Stomach (tissue), 9 donors: ENCODE data around the gene PI4KB. TPM values are rescaled to one million over a fixed set of nuclear protein-coding genes. Genes with fewer than 3 reads are reported as not detected.

Source experiments
- DNase-seq, 2 donors: peaks; one replicate each; pipeline versions ENCODE4 v3.0.0 to v3.0.0-alpha.2; 2013 to 2019
- H3K27ac ChIP-seq, 5 donors: fragments of 200-600 bp in 4 of 5; sonication (generic) in 4 of 5; one replicate each; pipeline ENCODE4 v1.5.1; 2013 to 2019; ENCODE audit warnings: mild to moderate bottlenecking in 1 of 5, moderate library complexity in 1 of 5
- H3K27me3 ChIP-seq, 3 donors: fragments of 200-600 bp; sonication (generic); one replicate each; pipeline ENCODE4 v1.5.1; 2017 to 2019; ENCODE audit warnings: mixed run types in 1 of 3
- H3K36me3 ChIP-seq, 4 donors: fragments of 200-600 bp; sonication (generic); 1 replicate in 3 of 4; 2 replicates in 1 of 4; pipeline ENCODE4 v1.5.1; 2016 to 2019
- H3K4me1 ChIP-seq, 4 donors: fragments of 200-600 bp; sonication (generic); one replicate each; pipeline ENCODE4 v1.5.1; 2016 to 2019
- H3K4me3 ChIP-seq, 4 donors: fragments of 200-600 bp; sonication (generic) in 3 of 4; one replicate each; pipeline ENCODE4 v1.5.1; 2016 to 2019; ENCODE audit warnings: mild to moderate bottlenecking in 1 of 4
- H3K9me3 ChIP-seq, 4 donors: fragments of 200-600 bp; sonication (generic); one replicate each; pipeline ENCODE4 v1.5.1; 2016 to 2019
- CTCF ChIP-seq, 7 experiments: fragments of 450-650 bp in 4 of 7; fragments of 200-600 bp in 3 of 7; sonication (generic) in 3 of 7; IDR thresholded peaks; one replicate each; pipeline ENCODE4 v1.5.1; 2016 to 2019; ENCODE audit warnings: antibody characterized with exemption in 7 of 7, control low read depth in 2 of 7, mild to moderate bottlenecking in 1 of 7
- EP300 ChIP-seq: sonication (generic); formaldehyde crosslinking; IDR thresholded peaks from one replicate; pipeline ENCODE4 v1.6.1; 2017; ENCODE audit warnings: antibody characterized with exemption
- POLR2A ChIP-seq, 4 donors: fragments of 450-650 bp; IDR thresholded peaks; one replicate each; pipeline ENCODE4 v1.6.1; 2016; ENCODE audit warnings: antibody characterized with exemption in 4 of 4, control low read depth in 2 of 4, mild to moderate bottlenecking in 1 of 4, moderate library complexity in 1 of 4
- POLR2AphosphoS5 ChIP-seq, 3 donors: sonication (generic); formaldehyde crosslinking; IDR thresholded peaks; one replicate each; pipeline ENCODE4 v1.6.1; 2016; ENCODE audit warnings: antibody characterized with exemption in 3 of 3
- WGBS, 5 donors: extraction: QIAGEN DNeasy Blood & Tissue Kit in 3 of 5; methylation state at CpG; one replicate each; pipeline versions ENCODE4 v1.1.5 to v1.1.7; 2013 to 2018; 5-methylcytosine and 5-hydroxymethylcytosine counted together
- intact Hi-C: fragments of 100-400 bp; cut with DNase I; formaldehyde crosslinking; loops from one replicate; pipeline ENCODE4 v1.15.1; 2023; ENCODE audit warnings: low total_unique reads
- polyA plus RNA-seq, 3 donors: library from polyadenylated mRNA; stranded (reverse); fragments of 200-250 nt; gene quantifications; one replicate each; pipeline ENCODE4 v1.2.3, GENCODE V29; 2013
- total RNA-seq, 5 donors: library from RNA; depleted of rRNA; stranded (reverse); fragments of >200 nt; gene quantifications; one replicate each; pipeline versions ENCODE4 v1.1.0 to v1.2.3, GENCODE V29; 2014 to 2016
- donor health status: healthy with polysubstance abuse.
- donor health status: Bipolar disorder and iron deficiency.
- donor health status: healthy.

Gene PI4KB
- total and polyA plus RNA-seq, 8 donors = 24.1 to 187 (median 45.3) TPM

GRCh38 chr1:151327903-151328674, 873 bp upstream of the PI4KB start:
- Histone ChIP-seq H3K4me3 (peak overlapping the region; percentile 66 to 88 (median 86)), H3K9me3 (no peaks in the 10 kb centered on the region), H3K27ac (peak overlapping the region; percentile 83 to 98 (median 94)), H3K27me3 (no peaks in the 10 kb centered on the region), H3K36me3 (peaks cover 7 to 27% (median 26%) of the 10 kb centered on the region in 4 donors), H3K4me1 (peaks cover 21 to 48% (median 39%) of the 10 kb centered on the region in 4 donors)
- intact Hi-C loops = no loop called here
- 12 to 16% (median 15%) methylated on average over 33 to 34 of the region's 34 CpGs for whole genome bisulfite sequencing, 5 donors
- DNase-seq = no peak
- TF ChIP-seq EP300 (no peak), POLR2A (IDR thresholded peaks at IDR 0.05) (no peak), CTCF (IDR thresholded peaks at IDR 0.05) (no peak), POLR2AphosphoS5 (IDR thresholded peaks at IDR 0.05) (no peak)

- whole genome bisulfite sequencing, 5 donors = 1% methylated on average over 12 of the region's 12 CpGs
- Histone ChIP-seq H3K4me3 (peak overlapping the region; percentile 66 to 88 (median 86)), H3K36me3 (peaks cover 17 to 41% (median 39%) of the 10 kb centered on the region in 4 donors), H3K27me3 (no peaks in the 10 kb centered on the region), H3K9me3 (no peaks in the 10 kb centered on the region), H3K27ac (peak overlapping the region; percentile 83 to 98 (median 94)), H3K4me1 (peaks cover 21 to 58% (median 44%) of the 10 kb centered on the region in 4 donors)
- intact Hi-C loops = no loop called here
- peak; percentile 38 to 82 for DNase-seq
- no peak for TF ChIP-seq POLR2AphosphoS5 (IDR thresholded peaks at IDR 0.05)
- no peak for TF ChIP-seq CTCF (IDR thresholded peaks at IDR 0.05)
- TF ChIP-seq EP300 = no peak
- TF ChIP-seq POLR2A (IDR thresholded peaks at IDR 0.05) = no peak
Measured at GRCh38 chr1:151326619-151327222, 495 bp downstream of the PI4KB start.

- H3K9me3 ChIP-seq = no peaks in the 10 kb centered on the region
- H3K36me3 ChIP-seq = peaks cover 21 to 50% (median 46%) of the 10 kb centered on the region in 4 donors
- TF ChIP-seq EP300 (no peak), POLR2A (IDR thresholded peaks at IDR 0.05) (no peak), POLR2AphosphoS5 (IDR thresholded peaks at IDR 0.05) (no peak), CTCF (IDR thresholded peaks at IDR 0.05) (no peak)
- intact Hi-C loops = no loop called here
- DNase-seq = no peak
- H3K4me1 ChIP-seq = peaks cover 21 to 61% (median 46%) of the 10 kb centered on the region in 4 donors
- no peaks in the 10 kb centered on the region for H3K27me3 ChIP-seq
- peak overlapping the region; percentile 66 to 88 (median 86) for H3K4me3 ChIP-seq
- WGBS, 5 donors = 17 to 27% (median 21%) methylated on average over 5 of the region's 5 CpGs
- peak overlapping the region in 4 of 5 donors; percentile 93 to 98 (median 95) for H3K27ac ChIP-seq
Measured at GRCh38 chr1:151325646-151326429, 1.4 kb downstream of the PI4KB start.

GRCh38 chr1:151325231-151325630, 2.0 kb downstream of the PI4KB start:
- H3K27ac ChIP-seq = peak overlapping the region in 1 of 5 donors; percentile 98
- intact Hi-C loops = no loop called here
- H3K27me3 ChIP-seq = no peaks in the 10 kb centered on the region

More at GRCh38 chr1:151325231-151325630, 2.0 kb downstream of the PI4KB start:
- peaks cover 21 to 56% (median 52%) of the 10 kb centered on the region in 4 donors for H3K36me3 ChIP-seq
- peaks cover 21 to 67% (median 48%) of the 10 kb centered on the region in 4 donors for H3K4me1 ChIP-seq
- DNase-seq = no peak
- 79 to 86% (median 81%) methylated on average over 7 of the region's 7 CpGs for WGBS, 5 donors
- peak overlapping the region in 2 of 4 donors; percentile 87 to 88 for H3K4me3 ChIP-seq
- H3K9me3 ChIP-seq = no peaks in the 10 kb centered on the region
- TF ChIP-seq POLR2AphosphoS5 (IDR thresholded peaks at IDR 0.05) = no peak
- no peak for TF ChIP-seq EP300
- no peak for TF ChIP-seq CTCF (IDR thresholded peaks at IDR 0.05)
- TF ChIP-seq POLR2A (IDR thresholded peaks at IDR 0.05) = no peak
